HG03558 (cell line): ENCODE measurements around the gene RNF6.

Experiments
- ATAC-seq: cut with Tn5 transposase; IDR thresholded peaks from one replicate; pipeline ENCODE4 v1.9.1; 2021; ENCODE audit warnings: moderate number of reproducible peaks; ENCODE audit not compliant: unreplicated experiment; ENCODE audit errors: extremely low read depth

RNF6 gene

DNA sequence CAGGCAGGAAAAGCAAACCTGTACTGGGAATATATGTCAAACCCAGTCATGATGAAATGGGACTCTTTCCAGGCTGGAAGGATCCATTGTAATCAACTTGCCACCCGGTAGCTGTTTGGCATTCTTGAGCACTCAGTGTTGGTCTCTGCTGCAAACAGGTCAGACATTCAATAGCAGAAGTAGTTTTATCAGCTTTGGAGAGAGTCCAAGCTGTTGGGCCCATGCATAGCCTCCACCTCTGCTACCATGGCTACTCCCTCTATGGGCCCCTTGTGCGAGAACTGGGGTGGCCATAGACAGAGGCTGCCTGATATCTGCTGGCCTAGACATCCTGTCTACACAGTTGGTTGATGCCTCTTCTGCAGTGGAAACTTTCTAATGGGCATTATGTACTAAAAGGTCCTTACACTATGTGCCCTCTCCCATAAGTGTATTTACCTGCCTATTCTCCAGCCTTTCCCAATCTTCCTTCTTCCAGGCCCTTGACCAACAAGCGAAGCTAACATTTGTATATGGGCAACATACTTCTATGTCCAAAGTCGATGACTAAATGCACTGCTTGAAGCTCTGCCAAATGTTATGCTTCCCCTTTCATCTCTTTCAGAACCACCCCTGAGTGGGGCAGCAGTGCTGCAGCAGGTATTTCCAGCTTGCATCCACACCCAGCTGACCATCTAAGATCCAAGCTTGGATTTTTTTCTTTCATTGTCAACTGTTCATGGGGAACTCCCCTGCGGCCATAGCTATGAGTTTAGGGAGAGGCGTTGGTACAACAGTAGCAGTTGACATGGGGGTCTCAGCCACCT lies 5.3 kb upstream of the RNF6 start:
- no peak for ATAC-seq

DNA sequence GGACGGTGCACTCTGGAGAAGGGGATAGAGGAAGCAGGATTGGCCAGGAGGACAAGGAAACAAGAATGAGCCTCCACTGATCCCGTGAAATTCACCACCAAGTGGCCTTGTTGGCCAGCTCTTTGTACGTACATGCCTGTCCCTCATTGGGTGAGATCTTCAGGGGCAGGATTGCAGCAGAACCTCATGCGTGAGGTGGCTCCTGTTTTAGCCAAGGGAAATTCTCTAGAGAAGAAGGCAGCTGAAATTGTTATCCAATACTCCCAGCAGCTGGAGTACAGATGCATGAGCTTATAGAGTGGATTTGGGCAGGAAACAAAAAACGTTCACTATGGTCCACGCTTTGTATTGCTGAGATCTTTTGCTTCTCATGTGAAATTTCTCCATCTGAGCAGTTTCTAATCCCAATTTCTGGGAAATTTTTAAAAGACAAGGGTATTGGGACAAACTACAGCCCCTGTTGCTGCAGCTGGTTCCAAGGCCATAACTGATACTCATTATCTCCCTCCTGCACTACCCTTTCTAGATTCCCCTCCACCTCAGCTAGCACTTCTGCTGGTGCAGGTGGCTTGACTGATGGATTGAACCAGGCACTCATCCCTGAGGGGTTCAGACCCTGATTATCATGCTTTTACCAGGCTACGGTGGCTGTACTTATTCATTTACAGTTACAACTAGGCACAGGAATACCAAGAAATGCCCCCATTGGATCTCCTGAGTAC lies 3.9 kb upstream of the RNF6 start:
- no peak for ATAC-seq

- ATAC-seq = peak; percentile 25
Measured at GRCh38 chr13:26222520-26223046, 469 bp upstream of the RNF6 start.

DNA sequence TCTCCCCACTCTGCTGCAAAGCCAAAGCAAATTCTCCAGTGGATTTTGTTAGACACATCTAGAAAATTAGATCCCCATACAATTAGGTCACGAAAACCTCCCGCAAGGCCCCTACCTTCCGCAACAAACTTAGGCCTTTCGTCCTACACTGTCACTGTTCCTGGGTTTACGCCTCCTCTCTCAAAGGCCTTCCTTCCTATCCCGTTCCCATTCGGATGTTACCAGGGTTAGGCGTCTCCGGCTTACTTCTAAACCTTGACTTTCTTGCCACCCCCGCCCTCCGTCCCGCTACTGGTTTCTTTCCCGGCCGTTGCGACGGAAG lies 754 bp downstream of the RNF6 start:
- ATAC-seq = peak; percentile 3

DNA sequence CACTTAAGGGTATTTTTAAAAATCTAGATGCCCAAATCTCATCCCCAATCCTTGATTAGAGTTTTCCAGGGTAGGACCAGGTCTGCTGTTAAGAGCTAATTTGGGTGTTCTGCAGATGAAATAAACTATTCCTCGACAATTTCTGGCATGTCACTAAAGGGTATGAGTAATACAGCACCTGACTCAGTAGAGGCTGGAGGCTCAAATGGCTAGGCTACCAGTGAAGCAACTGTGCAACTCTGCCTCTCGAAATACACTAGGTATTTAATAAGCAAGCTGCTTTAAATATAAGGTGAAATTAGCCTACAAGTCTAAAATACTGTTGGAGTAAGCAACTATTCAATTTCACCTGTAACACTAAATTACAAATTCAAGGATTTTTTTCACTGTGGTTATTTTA lies 1.5 kb downstream of the RNF6 start:
- no peak for ATAC-seq

GRCh38 chr13:26219726-26220125 lies 2.4 kb downstream of the RNF6 start:
- ATAC-seq = no peak

DNA sequence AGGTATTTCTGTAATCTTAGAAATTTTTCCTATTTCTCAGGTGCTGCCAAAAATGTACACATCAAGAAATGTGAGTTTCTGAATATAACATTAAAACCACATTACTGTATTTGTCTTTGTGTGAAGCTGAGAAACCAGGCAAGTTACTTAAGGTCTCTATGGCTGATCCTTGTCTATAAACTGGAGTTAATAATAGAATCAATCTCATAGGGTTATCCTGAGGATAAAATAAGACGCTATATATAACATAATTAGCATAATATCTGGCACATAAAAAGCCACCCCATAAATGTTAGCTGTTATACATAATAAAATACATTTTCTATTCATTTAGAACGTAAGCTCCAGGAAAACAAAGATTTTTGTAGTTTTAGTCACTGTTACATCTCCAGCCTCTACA lies 6.1 kb downstream of the RNF6 start:
- ATAC-seq = no peak

- ATAC-seq = no peak
Measured at GRCh38 chr13:26213982-26214381, 8.1 kb downstream of the RNF6 start.

DNA sequence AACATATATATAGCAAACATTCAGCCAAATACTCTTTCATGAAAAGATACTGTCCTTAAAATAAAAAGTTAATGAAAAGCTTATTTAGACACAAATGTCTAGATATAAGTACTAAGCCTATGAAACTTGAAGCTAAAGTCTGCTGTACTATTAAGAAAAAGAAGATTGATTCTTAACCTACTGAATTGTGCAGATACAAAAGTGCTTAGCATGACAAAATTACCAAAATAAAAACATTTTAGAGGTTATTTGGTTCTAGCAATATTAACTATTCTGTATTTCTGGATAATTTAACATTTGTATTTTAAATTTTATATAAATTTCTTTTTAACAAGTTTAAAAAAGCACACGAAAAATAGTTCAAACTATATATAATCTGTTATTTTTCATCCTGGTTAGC lies 8.8 kb downstream of the RNF6 start:
- no peak for ATAC-seq

GRCh38 chr13:26208287-26208686 lies 13.8 kb downstream of the RNF6 start:
- ATAC-seq = no peak

- no peak for ATAC-seq
Measured at GRCh38 chr13:26202365-26202972, 19.6 kb downstream of the RNF6 start.

DNA sequence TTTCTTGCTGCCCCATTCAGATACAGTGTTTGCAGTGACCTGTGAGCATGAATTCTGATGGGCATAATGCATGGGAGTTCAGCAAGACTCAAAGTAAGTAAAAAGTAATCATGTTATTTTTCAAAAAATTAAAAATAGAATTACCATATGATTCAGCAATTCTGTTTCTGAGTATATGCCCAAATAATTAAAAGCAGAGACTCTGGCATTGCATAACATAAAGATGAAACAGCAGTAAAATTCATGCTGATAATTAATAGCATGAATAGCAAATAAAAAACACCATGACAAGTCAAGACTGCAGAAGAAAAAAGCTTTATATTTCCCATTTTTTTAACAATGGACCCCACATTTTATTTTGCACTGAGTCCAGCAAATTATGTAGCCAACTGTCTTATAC lies 21.3 kb downstream of the RNF6 start:
- no peak for ATAC-seq

- no peak for ATAC-seq
Measured at GRCh38 chr13:26198116-26198515, 24.0 kb downstream of the RNF6 start.

DNA sequence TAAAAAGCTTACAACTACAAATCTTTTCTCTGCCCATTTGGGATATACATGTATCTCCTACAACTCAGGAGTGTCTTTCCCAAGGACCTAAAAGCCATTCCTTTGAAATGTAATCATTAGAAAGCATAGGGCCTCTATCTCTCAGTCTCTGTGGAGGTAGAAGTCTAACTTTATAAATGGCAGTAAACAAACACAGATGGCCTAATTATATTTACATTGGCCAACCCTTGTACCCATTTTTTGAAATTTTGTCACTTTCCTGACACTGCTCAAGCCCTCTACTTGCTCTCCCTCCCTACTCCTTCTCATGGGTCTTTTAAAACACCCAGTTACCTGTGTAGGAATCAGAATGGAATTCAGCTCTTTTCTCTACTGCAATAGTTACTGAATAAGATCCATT lies 24.8 kb downstream of the RNF6 start:
- no peak for ATAC-seq

DNA sequence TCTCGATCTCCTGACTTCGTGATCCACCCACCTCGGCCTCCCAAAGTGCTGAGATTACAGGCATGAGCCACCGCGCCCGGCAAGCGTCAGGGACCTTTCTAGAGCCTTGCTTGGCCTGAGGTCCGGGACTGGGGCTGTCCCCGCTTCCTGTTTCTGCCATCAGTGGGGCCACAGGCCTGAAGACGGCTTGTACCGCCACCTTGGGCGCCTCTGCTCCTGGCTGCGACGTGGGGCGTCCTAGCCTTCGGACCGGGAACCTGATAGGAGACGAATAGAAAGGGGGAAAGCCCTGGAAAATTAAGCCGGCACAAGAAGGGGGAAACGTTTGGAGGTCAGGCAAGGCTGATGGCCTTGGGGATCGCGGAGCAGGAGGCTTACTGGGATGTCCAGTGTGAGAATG lies 35.1 kb downstream of the RNF6 start:
- ATAC-seq = no peak

DNA sequence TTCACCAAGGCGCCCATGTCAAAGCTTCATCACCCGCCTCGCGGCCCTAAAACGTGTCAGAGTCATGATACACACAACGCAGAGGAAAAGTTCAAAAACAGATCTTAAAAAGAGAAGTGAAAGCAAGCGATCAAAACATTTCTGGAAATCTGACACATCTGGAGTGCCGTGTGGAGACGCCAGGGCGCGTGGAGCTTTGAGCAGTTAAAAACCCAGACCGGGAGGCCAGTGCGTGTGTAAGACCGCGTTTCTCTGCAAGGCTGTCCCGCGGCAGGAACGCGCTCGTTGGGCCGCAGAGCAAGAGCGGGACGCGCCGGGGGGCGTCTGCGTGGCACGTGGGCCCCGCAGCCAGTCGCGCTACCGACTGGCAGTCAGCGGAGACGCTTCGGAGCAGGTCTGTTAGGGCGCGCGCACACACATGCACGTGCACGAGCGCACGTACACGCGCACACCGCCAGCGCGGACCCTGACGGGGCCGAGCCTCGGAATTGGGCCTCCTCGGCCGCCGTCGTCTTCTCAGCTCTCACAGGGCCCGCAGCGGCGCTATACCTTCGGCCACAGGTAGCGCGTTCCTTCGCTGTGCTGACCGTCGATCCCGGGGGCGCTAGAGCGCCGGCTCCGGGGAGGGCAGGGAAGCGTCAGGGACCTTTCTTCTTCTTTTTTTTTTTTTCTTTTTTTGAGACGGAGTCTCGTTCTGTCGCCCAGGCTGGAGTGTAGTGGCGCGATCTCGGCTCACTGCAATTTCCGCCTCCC lies 35.8 kb downstream of the RNF6 start:
- ATAC-seq = peak; percentile 62

DNA sequence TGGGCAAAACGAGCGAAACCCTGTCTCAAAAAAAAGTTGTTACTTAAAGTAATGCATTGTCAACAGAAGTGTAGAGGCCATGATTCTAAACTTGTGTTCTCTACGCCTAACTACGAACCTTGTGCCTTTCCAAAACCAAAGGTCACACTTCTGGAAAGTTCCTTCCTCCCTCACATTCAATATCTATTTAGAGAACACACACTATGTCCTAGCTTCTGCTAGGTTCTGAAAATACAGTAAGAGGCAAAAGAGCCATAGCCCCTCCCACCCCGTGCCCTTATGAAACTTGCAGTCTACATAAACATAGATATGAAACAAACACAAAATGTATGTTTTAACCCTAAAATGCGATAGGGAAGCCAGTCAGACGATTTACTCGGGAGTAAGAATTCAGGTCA lies 36.4 kb downstream of the RNF6 start:
- ATAC-seq = no peak

GRCh38 chr13:26184791-26185250 lies 37.3 kb downstream of the RNF6 start:
- no peak for ATAC-seq

GRCh38 chr13:26183416-26183815 lies 38.7 kb downstream of the RNF6 start:
- ATAC-seq = no peak

GRCh38 chr13:26179344-26179743 lies 42.8 kb downstream of the RNF6 start:
- ATAC-seq = no peak

GRCh38 chr13:26168835-26169234 lies 53.3 kb downstream of the RNF6 start:
- no peak for ATAC-seq
